ENCODE results near the gene TYW5. TPM values are rescaled to one million over a fixed set of nuclear protein-coding genes. Genes with fewer than 3 reads are reported as not detected.

Gene TYW5
- total RNA-seq, 1 donor from 2014 or later, result 9.2 TPM

DNA sequence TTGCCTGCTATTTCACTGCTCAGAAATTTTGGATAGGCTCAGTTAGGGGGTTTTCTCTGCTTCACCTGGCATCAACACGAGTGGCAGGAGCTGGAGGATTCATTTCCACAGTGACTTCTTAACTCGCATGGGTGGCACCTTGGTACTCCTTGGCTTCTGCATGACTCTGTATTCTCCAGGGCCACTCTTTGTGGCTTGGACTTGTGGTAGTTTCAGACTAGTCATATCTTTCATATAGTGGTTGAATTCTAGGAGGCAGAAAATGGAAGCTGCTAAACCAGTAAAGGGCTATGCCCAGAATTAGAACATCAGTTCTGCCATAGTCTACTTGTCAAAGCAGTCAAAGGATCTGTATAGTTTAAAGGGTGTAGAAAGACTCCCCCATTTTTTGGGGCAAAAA, 6.9 kb upstream of the TYW5 start:
- Histone ChIP-seq H3K27me3 (ENCODE audit: insufficient read depth, low read length) (no peaks in the 10 kb centered on the region), H3K9me3 (ENCODE audit: insufficient read depth, low read depth, low read length) (no peaks in the 10 kb centered on the region), H3K79me2 (ENCODE audit: insufficient read depth, low read length) (peaks cover 19% of the 10 kb centered on the region), H3K4me1 (ENCODE audit: insufficient read depth, low read length) (no peaks in the 10 kb centered on the region), H3K4me3 (ENCODE audit: insufficient read depth, low read depth, low read length) (no peak overlapping the region), H3K27ac (ENCODE audit: low read depth, low read length) (no peak overlapping the region), H3K4me2 (ENCODE audit: low read length) (no peak overlapping the region), H3K9ac (ENCODE audit: low read length) (no peak overlapping the region), H4K20me1 (ENCODE audit: insufficient read depth, low read length) (peaks cover 4% of the 10 kb centered on the region), H2AFZ (ENCODE audit: low read depth, low read length) (no peak overlapping the region), H3K36me3 (ENCODE audit: insufficient read depth, low read length) (peaks cover 55% of the 10 kb centered on the region)
- Mint-ChIP-seq H3K4me1 (ENCODE audit: low read depth, unreplicated experiment) (peaks cover 9% of the 10 kb centered on the region), H3K9me3 (ENCODE audit: unreplicated experiment) (no peaks in the 10 kb centered on the region), H3K27me3 (ENCODE audit: low read depth, unreplicated experiment) (no peaks in the 10 kb centered on the region), H3K27ac (ENCODE audit: unreplicated experiment) (no peak overlapping the region), H3K4me3 (ENCODE audit: unreplicated experiment) (no peak overlapping the region), H3K36me3 (ENCODE audit: low read depth, unreplicated experiment) (peaks cover 4% of the 10 kb centered on the region)
- no peak for TF ChIP-seq EZH2 (IDR thresholded peaks at IDR 0.05; ENCODE audit: insufficient read depth, low read length)
- TF ChIP-seq, protein P1, sequence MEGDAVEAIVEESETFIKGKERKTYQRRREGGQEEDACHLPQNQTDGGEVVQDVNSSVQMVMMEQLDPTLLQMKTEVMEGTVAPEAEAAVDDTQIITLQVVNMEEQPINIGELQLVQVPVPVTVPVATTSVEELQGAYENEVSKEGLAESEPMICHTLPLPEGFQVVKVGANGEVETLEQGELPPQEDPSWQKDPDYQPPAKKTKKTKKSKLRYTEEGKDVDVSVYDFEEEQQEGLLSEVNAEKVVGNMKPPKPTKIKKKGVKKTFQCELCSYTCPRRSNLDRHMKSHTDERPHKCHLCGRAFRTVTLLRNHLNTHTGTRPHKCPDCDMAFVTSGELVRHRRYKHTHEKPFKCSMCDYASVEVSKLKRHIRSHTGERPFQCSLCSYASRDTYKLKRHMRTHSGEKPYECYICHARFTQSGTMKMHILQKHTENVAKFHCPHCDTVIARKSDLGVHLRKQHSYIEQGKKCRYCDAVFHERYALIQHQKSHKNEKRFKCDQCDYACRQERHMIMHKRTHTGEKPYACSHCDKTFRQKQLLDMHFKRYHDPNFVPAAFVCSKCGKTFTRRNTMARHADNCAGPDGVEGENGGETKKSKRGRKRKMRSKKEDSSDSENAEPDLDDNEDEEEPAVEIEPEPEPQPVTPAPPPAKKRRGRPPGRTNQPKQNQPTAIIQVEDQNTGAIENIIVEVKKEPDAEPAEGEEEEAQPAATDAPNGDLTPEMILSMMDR (IDR thresholded peaks at IDR 0.05; ENCODE audit: insufficient read depth, low read depth, low read length), result no peak
- FAIRE-seq (no peak), DNase-seq (ENCODE audit: low read depth) (no peak)

DNA sequence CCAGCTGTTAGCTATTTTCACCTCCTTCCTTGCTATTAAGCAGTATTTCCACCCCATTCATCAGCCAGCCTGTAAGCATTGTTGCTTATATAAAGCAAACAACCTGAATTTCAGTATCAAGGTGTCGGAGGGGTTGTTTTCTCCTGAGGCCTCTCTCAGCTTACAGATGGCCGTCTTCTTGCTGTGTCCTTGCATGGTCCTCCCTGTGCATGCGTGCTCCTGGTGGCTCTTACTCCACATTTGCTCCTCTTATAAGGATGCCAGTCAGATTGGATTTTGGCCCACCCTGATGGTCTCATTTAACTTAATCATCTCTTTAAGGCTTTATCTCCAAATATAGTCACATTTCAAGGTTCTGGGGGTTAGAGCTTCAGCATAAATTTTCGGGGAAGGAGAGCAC, 2.7 kb upstream of the TYW5 start:
- no peak for DNase-seq (ENCODE audit: low read depth)
- H3K27ac ChIP-seq (ENCODE audit: low read depth, low read length), result no peak overlapping the region
- FAIRE-seq, result no peak
- peaks cover 41% of the 10 kb centered on the region for H3K36me3 ChIP-seq (ENCODE audit: insufficient read depth, low read length)
- peaks cover 2% of the 10 kb centered on the region for H3K36me3 Mint-ChIP-seq (ENCODE audit: low read depth, unreplicated experiment)
- no peak overlapping the region for H3K4me2 ChIP-seq (ENCODE audit: low read length)
- peaks cover 14% of the 10 kb centered on the region for H3K4me1 Mint-ChIP-seq (ENCODE audit: low read depth, unreplicated experiment)
- peaks cover 7% of the 10 kb centered on the region for H3K4me1 ChIP-seq (ENCODE audit: insufficient read depth, low read length)
- H3K79me2 ChIP-seq (ENCODE audit: insufficient read depth, low read length), result peaks cover 60% of the 10 kb centered on the region
- H2AFZ ChIP-seq (ENCODE audit: low read depth, low read length), result no peak overlapping the region
- H3K9me3 ChIP-seq (ENCODE audit: insufficient read depth, low read depth, low read length), result no peaks in the 10 kb centered on the region
- peak overlapping the region; percentile 28 for H3K4me3 Mint-ChIP-seq (ENCODE audit: unreplicated experiment)
- no peak overlapping the region for H3K4me3 ChIP-seq (ENCODE audit: insufficient read depth, low read depth, low read length)
- peaks cover 4% of the 10 kb centered on the region for H4K20me1 ChIP-seq (ENCODE audit: insufficient read depth, low read length)
- no peak overlapping the region for H3K9ac ChIP-seq (ENCODE audit: low read length)
- H3K27ac Mint-ChIP-seq (ENCODE audit: unreplicated experiment), result no peak overlapping the region
- H3K27me3 ChIP-seq (ENCODE audit: insufficient read depth, low read length), result no peaks in the 10 kb centered on the region
- H3K27me3 Mint-ChIP-seq (ENCODE audit: low read depth, unreplicated experiment), result no peaks in the 10 kb centered on the region
- H3K9me3 Mint-ChIP-seq (ENCODE audit: unreplicated experiment), result no peaks in the 10 kb centered on the region
- TF ChIP-seq, protein P1 (IDR thresholded peaks at IDR 0.05; ENCODE audit: insufficient read depth, low read depth, low read length), result no peak
- no peak for TF ChIP-seq EZH2 (IDR thresholded peaks at IDR 0.05; ENCODE audit: insufficient read depth, low read length)

DNA sequence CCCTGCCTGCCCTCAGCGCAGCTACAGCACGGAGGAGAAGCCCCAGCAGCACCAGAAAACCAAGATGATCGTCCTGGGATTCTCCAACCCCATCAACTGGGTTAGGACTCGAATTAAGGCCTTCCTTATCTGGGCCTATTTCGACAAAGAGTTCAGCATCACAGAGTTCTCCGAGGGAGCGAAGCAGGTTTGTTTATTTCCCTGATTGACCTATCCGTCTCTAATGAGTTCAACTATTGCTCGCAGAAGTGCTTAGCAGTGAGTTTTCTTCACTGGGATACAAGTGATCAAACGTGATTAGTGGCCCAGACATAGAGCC, 730 bp upstream of the TYW5 start:
- Mint-ChIP-seq H3K9me3 (ENCODE audit: unreplicated experiment) (no peaks in the 10 kb centered on the region), H3K27ac (ENCODE audit: unreplicated experiment) (peak overlapping the region; percentile 92), H3K4me3 (ENCODE audit: unreplicated experiment) (peak overlapping the region; percentile 95), H3K4me1 (ENCODE audit: low read depth, unreplicated experiment) (peaks cover 14% of the 10 kb centered on the region), H3K27me3 (ENCODE audit: low read depth, unreplicated experiment) (no peaks in the 10 kb centered on the region), H3K36me3 (ENCODE audit: low read depth, unreplicated experiment) (no peaks in the 10 kb centered on the region)
- peak overlapping the region; percentile 91 for H3K4me2 ChIP-seq (ENCODE audit: low read length)
- DNase-seq (ENCODE audit: low read depth) (no peak), FAIRE-seq (peak; percentile 37)
- peaks cover 9% of the 10 kb centered on the region for H4K20me1 ChIP-seq (ENCODE audit: insufficient read depth, low read length)
- no peak for TF ChIP-seq EZH2 (IDR thresholded peaks at IDR 0.05; ENCODE audit: insufficient read depth, low read length)
- TF ChIP-seq, protein P1 (IDR thresholded peaks at IDR 0.05; ENCODE audit: insufficient read depth, low read depth, low read length), result no peak
- H3K9me3 ChIP-seq (ENCODE audit: insufficient read depth, low read depth, low read length), result no peaks in the 10 kb centered on the region
- H3K79me2 ChIP-seq (ENCODE audit: insufficient read depth, low read length), result peaks cover 77% of the 10 kb centered on the region
- peaks cover 25% of the 10 kb centered on the region for H3K36me3 ChIP-seq (ENCODE audit: insufficient read depth, low read length)
- peak overlapping the region; percentile 90 for H3K27ac ChIP-seq (ENCODE audit: low read depth, low read length)
- no peaks in the 10 kb centered on the region for H3K27me3 ChIP-seq (ENCODE audit: insufficient read depth, low read length)
- peak overlapping the region; percentile 99 for H2AFZ ChIP-seq (ENCODE audit: low read depth, low read length)
- peaks cover 7% of the 10 kb centered on the region for H3K4me1 ChIP-seq (ENCODE audit: insufficient read depth, low read length)
- H3K9ac ChIP-seq (ENCODE audit: low read length), result peak overlapping the region; percentile 88
- peak overlapping the region; percentile 84 for H3K4me3 ChIP-seq (ENCODE audit: insufficient read depth, low read depth, low read length)

Measured in astrocyte (in vitro differentiated cells and primary cell).